DOHH2 (cell line): ENCODE data around the gene ZNF841.
"Not testable (repeated sequence)": the region's sequence is repeated elsewhere in the genome, so short reads cannot be mapped to it uniquely, and the experiment has no call there.

Experiments
- H3F3A ChIP-seq: fragments of 200-600 bp; sonication (generic), shearing (Covaris generic); 2 replicates; pipeline ENCODE4 v1.6.0; 2016; ENCODE audit warnings: antibody characterized with exemption, mild to moderate bottlenecking; ENCODE audit not compliant: control insufficient read depth, insufficient read depth
- H3K27ac ChIP-seq: fragments of 200-600 bp; sonication (generic); 2 replicates; pipeline ENCODE4 v1.5.1; 2014; ENCODE audit warnings: low read depth, mild to moderate bottlenecking, low read length, moderate library complexity
- H3K27me3 ChIP-seq: fragments of 200-600 bp; sonication (generic); 2 replicates; pipeline ENCODE4 v1.6.1; 2014; ENCODE audit warnings: mild to moderate bottlenecking, low read length, mixed read lengths; ENCODE audit not compliant: control insufficient read depth
- H3K36me3 ChIP-seq: fragments of 200-600 bp; sonication (generic); 2 replicates; pipeline ENCODE4 v1.6.1; 2014; ENCODE audit warnings: mild to moderate bottlenecking, low read length, moderate library complexity, mixed read lengths; ENCODE audit not compliant: control insufficient read depth
- H3K4me1 ChIP-seq: fragments of 200-600 bp; sonication (generic); 2 replicates; pipeline ENCODE4 v1.6.1; 2014; ENCODE audit warnings: mild to moderate bottlenecking, low read length, mixed read lengths; ENCODE audit not compliant: control insufficient read depth
- H3K4me2 ChIP-seq: fragments of 200-600 bp; sonication (generic); 2 replicates; pipeline ENCODE4 v1.6.0; 2014; ENCODE audit warnings: mild to moderate bottlenecking, low read length, moderate library complexity
- H3K4me3 ChIP-seq: fragments of 200-600 bp; sonication (generic); 2 replicates; pipeline ENCODE4 v1.5.1; 2014; ENCODE audit warnings: mild to moderate bottlenecking, low read length, mixed read lengths
- H3K79me2 ChIP-seq: fragments of 200-600 bp; sonication (generic); 2 replicates; pipeline ENCODE4 v1.6.1; 2014; ENCODE audit warnings: mild to moderate bottlenecking, low read length, mixed read lengths; ENCODE audit not compliant: control insufficient read depth
- H3K9me2 ChIP-seq: fragments of 200-600 bp; sonication (generic); replicated peaks from 2 replicates; pipeline ENCODE4 v1.6.1; 2014; ENCODE audit warnings: mild to moderate bottlenecking, low read length, mixed read lengths; ENCODE audit not compliant: control insufficient read depth
- H3K9me3 ChIP-seq: fragments of 200-600 bp; sonication (generic); 2 replicates; pipeline ENCODE4 v1.6.1; 2014; ENCODE audit warnings: antibody characterized with exemption, low read length, mixed read lengths; ENCODE audit not compliant: control insufficient read depth, insufficient read depth
- H4K20me1 ChIP-seq: fragments of 200-600 bp; sonication (generic); 2 replicates; pipeline ENCODE4 v1.6.0; 2014; ENCODE audit warnings: low read depth, mild to moderate bottlenecking, antibody characterized with exemption, low read length, moderate library complexity; ENCODE audit not compliant: control insufficient read depth, insufficient read depth
- CTCF ChIP-seq: fragments of 200-600 bp; sonication (generic); IDR thresholded peaks from one replicate; pipeline ENCODE4 v1.5.1; 2014; ENCODE audit warnings: antibody characterized with exemption, mild to moderate bottlenecking, low read depth, low read length; ENCODE audit not compliant: poor library complexity, severe bottlenecking
- EZH2phosphoT487 ChIP-seq: fragments of 200-600 bp; sonication (generic); IDR thresholded peaks from 2 replicates; pipeline ENCODE4 v1.6.1; 2017; ENCODE audit warnings: borderline replicate concordance, mild to moderate bottlenecking, antibody characterized with exemption, low read length, moderate library complexity, mixed read lengths

The ZNF841 gene

GRCh38 chr19:52066258-52066863 is 29.2 kb downstream of the ZNF841 start:
- no peaks in the 10 kb centered on the region for H3K9me2 ChIP-seq
- H3K4me1 ChIP-seq: no peaks in the 10 kb centered on the region
- no peak overlapping the region for H3K27ac ChIP-seq
- H3K4me2 ChIP-seq: no peak overlapping the region
- TF ChIP-seq EZH2phosphoT487 (no peak), CTCF (no peak)
- no peak overlapping the region for H3K4me3 ChIP-seq
- no peaks in the 10 kb centered on the region for H4K20me1 ChIP-seq
- no peaks in the 10 kb centered on the region for H3F3A ChIP-seq
- H3K79me2 ChIP-seq: no peaks in the 10 kb centered on the region
- H3K27me3 ChIP-seq: no peaks in the 10 kb centered on the region
- peaks cover 52% of the 10 kb centered on the region for H3K9me3 ChIP-seq
- H3K36me3 ChIP-seq: peaks cover 11% of the 10 kb centered on the region; the same call in 1 of the 2 replicates

DNA sequence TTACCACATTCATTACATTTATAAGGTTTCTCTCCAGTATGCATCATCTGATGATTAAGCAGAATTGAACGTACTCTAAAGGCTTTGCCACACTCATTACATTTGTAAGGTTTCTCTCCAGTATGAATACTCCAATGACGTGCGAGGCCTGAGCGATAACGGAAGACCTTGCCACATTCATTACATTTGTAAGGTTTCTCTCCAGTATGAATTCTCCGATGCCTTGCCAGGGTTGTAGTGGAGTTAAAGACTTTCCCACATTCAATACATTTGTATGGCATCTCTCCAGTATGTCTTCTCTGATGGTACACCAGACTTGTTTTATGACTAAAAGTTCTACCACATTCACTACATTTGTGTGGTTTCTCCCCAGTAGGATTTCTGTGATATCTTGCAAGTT is 30.2 kb downstream of the ZNF841 start:
- Histone ChIP-seq H3K79me2 (no peaks in the 10 kb centered on the region), H3F3A (no peaks in the 10 kb centered on the region), H3K9me2 (no peaks in the 10 kb centered on the region), H3K9me3 (peaks cover 50% of the 10 kb centered on the region), H3K27ac (no peak overlapping the region), H3K27me3 (no peaks in the 10 kb centered on the region), H4K20me1 (no peaks in the 10 kb centered on the region), H3K4me2 (no peak overlapping the region), H3K4me3 (no peak overlapping the region), H3K36me3 (peaks cover 11% of the 10 kb centered on the region; the same call in 1 of the 2 replicates), H3K4me1 (no peaks in the 10 kb centered on the region)
- TF ChIP-seq CTCF (no peak), EZH2phosphoT487 (no peak)

GRCh38 chr19:52056480-52056879 is 39.1 kb downstream of the ZNF841 start:
- not testable (repeated sequence) for H3K4me3 ChIP-seq, H3K9me3 ChIP-seq

GRCh38 chr19:52051736-52052135 is 43.8 kb downstream of the ZNF841 start:
- not testable (repeated sequence) for H3K27me3 ChIP-seq, H3K4me2 ChIP-seq, H3K27ac ChIP-seq, H3K79me2 ChIP-seq, H4K20me1 ChIP-seq, H3F3A ChIP-seq, H3K4me3 ChIP-seq, H3K36me3 ChIP-seq, H3K9me2 ChIP-seq
- H3K9me3 ChIP-seq: peaks cover 25% of the 10 kb centered on the region
- peaks cover 15% of the 10 kb centered on the region for H3K4me1 ChIP-seq

More at GRCh38 chr19:52056480-52056879, 39.1 kb downstream of the ZNF841 start:
- not testable (repeated sequence) for H3K79me2 ChIP-seq, H3K36me3 ChIP-seq, H3K4me1 ChIP-seq, H4K20me1 ChIP-seq, H3K27ac ChIP-seq, H3K9me2 ChIP-seq, H3F3A ChIP-seq, H3K4me2 ChIP-seq, H3K27me3 ChIP-seq
